Hepatocyte (in vitro differentiated cells): ENCODE results near the gene C4orf46. TPM values are rescaled to one million over a fixed set of nuclear protein-coding genes. Genes with fewer than 3 reads are reported as not detected.

Experiments
- DNase-seq: peaks from one replicate; pipeline ENCODE4 v3.0.0-alpha.2; 2016; ENCODE audit warnings: low spot score
- H2AFZ ChIP-seq: fragments of 200-600 bp; sonication (generic); 2 replicates; pipeline ENCODE4 v1.6.0; 2016; ENCODE audit warnings: antibody characterized with exemption, mild to moderate bottlenecking
- H3K27ac ChIP-seq: fragments of 200-600 bp; sonication (generic); 2 replicates; pipeline ENCODE4 v1.5.1; 2016; ENCODE audit warnings: mild to moderate bottlenecking
- H3K27me3 ChIP-seq: fragments of 200-600 bp; sonication (generic); 2 replicates; pipeline ENCODE4 v1.6.1; 2016
- H3K36me3 ChIP-seq: fragments of 200-600 bp; sonication (generic); replicated peaks from 2 replicates; pipeline ENCODE4 v1.5.1; 2016; ENCODE audit warnings: low read depth; ENCODE audit not compliant: insufficient read depth
- H3K4me1 ChIP-seq: fragments of 200-600 bp; sonication (generic); 2 replicates; pipeline ENCODE4 v1.5.1; 2016; ENCODE audit warnings: mild to moderate bottlenecking, moderate library complexity; ENCODE audit not compliant: insufficient read depth
- H3K4me2 ChIP-seq: fragments of 200-600 bp; sonication (generic); 2 replicates; pipeline ENCODE4 v1.6.0; 2016
- H3K4me3 ChIP-seq: fragments of 200-600 bp; sonication (generic); 2 replicates; pipeline ENCODE4 v1.5.1; 2016; ENCODE audit warnings: mild to moderate bottlenecking
- H3K79me2 ChIP-seq: fragments of 200-600 bp; sonication (generic); 2 replicates; pipeline ENCODE4 v1.6.0; 2017; ENCODE audit warnings: mild to moderate bottlenecking
- H3K9me2 ChIP-seq: fragments of 200-600 bp; sonication (generic); replicated peaks from 2 replicates; pipeline ENCODE4 v1.6.0; 2017; ENCODE audit warnings: mild to moderate bottlenecking; ENCODE audit not compliant: insufficient read depth
- H3K9me3 ChIP-seq: fragments of 200-600 bp; sonication (generic); 2 replicates; pipeline ENCODE4 v1.5.1; 2016; ENCODE audit warnings: low read depth, mild to moderate bottlenecking
- H4K20me1 ChIP-seq: fragments of 200-600 bp; sonication (generic); 2 replicates; pipeline ENCODE4 v1.6.0; 2016; ENCODE audit warnings: mild to moderate bottlenecking; ENCODE audit not compliant: insufficient read depth, poor library complexity, severe bottlenecking
- EZH2 ChIP-seq: fragments of 200-600 bp; sonication (generic); IDR thresholded peaks from 2 replicates; pipeline ENCODE4 v1.6.1; 2016; ENCODE audit warnings: antibody characterized with exemption, mild to moderate bottlenecking, borderline replicate concordance
- EZH2phosphoT487 ChIP-seq: fragments of 200-600 bp; sonication (generic); IDR thresholded peaks from one replicate; pipeline ENCODE4 v1.6.1; 2018; ENCODE audit warnings: antibody characterized with exemption, mild to moderate bottlenecking, low read depth, moderate library complexity; ENCODE audit not compliant: unreplicated experiment, severe bottlenecking
- WGBS: methylation state at CpG from one replicate; pipeline ENCODE4 v1.1.6; 2016; ENCODE audit warnings: low lambda C conversion rate; ENCODE audit errors: missing lambda C conversion rate; 5-methylcytosine and 5-hydroxymethylcytosine counted together
- polyA plus RNA-seq: library from polyadenylated mRNA; unstranded; fragments of >200 nt; fragmentation: Nextera tagmentation; extraction: Ambion mirVana; gene quantifications from 2 replicates; pipeline ENCODE4 v1.2.1, GENCODE V29; 2016
- total RNA-seq: library from RNA; depleted of rRNA; stranded (reverse); fragments of >200 nt; gene quantifications from 2 replicates; pipeline ENCODE4 v1.2.3, GENCODE V29; 2014
- TF ChIP-seq, protein P1 (sequence below): fragments of 200-600 bp; sonication (generic); IDR thresholded peaks from 2 replicates; pipeline ENCODE4 v1.5.1; 2016; ENCODE audit warnings: antibody characterized with exemption, mild to moderate bottlenecking; ENCODE audit not compliant: poor library complexity

The C4orf46 gene
- total and polyA plus RNA-seq, 2 experiments from 2014 or later: 9.5 to 18.3 TPM

DNA sequence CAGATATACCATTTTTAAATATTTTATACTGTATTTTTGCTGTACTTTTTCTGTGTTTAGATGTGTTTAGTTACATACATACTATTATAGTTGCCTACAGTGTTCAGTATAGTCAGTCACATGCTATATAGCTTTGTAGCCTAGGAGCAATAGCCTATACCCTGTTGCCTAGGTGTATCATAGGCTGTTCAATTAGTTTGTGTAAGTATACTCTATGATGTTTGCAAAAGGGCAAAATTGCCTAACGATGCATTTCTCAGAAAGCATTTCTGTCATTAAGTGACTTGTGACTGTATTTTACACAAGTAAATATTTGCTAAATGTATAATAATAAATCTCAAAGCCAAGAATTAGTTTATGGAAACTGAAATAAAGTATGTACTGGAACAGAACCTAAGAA is 9.9 kb upstream of the C4orf46 start:
- DNase-seq: no peak
- H3K9me3 ChIP-seq: no peaks in the 10 kb centered on the region
- H3K36me3 ChIP-seq: no peaks in the 10 kb centered on the region
- H3K27me3 ChIP-seq: no peaks in the 10 kb centered on the region
- H3K27ac ChIP-seq: no peak overlapping the region
- no peak overlapping the region for H3K4me2 ChIP-seq
- no peak for TF ChIP-seq EZH2
- TF ChIP-seq, protein P1, sequence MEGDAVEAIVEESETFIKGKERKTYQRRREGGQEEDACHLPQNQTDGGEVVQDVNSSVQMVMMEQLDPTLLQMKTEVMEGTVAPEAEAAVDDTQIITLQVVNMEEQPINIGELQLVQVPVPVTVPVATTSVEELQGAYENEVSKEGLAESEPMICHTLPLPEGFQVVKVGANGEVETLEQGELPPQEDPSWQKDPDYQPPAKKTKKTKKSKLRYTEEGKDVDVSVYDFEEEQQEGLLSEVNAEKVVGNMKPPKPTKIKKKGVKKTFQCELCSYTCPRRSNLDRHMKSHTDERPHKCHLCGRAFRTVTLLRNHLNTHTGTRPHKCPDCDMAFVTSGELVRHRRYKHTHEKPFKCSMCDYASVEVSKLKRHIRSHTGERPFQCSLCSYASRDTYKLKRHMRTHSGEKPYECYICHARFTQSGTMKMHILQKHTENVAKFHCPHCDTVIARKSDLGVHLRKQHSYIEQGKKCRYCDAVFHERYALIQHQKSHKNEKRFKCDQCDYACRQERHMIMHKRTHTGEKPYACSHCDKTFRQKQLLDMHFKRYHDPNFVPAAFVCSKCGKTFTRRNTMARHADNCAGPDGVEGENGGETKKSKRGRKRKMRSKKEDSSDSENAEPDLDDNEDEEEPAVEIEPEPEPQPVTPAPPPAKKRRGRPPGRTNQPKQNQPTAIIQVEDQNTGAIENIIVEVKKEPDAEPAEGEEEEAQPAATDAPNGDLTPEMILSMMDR: no peak
- TF ChIP-seq EZH2phosphoT487: no peak
- no peaks in the 10 kb centered on the region for H3K4me1 ChIP-seq
- no peak overlapping the region for H3K4me3 ChIP-seq
- 84% methylated on average over 1 of the region's 1 CpG for WGBS
- no peaks in the 10 kb centered on the region for H3K9me2 ChIP-seq
- no peak overlapping the region for H2AFZ ChIP-seq
- no peaks in the 10 kb centered on the region for H3K79me2 ChIP-seq
- H4K20me1 ChIP-seq: no peaks in the 10 kb centered on the region

DNA sequence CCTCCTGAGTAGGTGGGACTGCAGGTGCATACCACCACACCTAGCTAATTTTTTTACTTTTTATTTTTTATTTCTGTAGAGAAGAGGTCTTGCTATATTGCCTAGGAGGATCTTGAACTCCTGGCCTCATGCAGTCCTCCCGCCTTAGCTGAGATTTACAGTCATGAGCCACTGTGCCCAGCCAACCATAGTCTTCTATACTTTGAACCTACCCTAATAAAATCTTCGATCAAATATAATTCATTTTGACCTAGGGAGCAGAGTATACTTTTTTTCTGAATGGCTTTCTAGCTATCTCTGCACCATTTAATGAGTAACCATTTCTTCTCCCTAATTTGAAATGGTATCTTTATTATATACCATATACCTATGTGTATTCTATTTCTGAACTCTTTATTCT is 7.1 kb upstream of the C4orf46 start:
- Histone ChIP-seq H3K9me3 (no peaks in the 10 kb centered on the region), H2AFZ (no peak overlapping the region), H3K27me3 (no peaks in the 10 kb centered on the region), H3K36me3 (no peaks in the 10 kb centered on the region), H3K4me1 (no peaks in the 10 kb centered on the region), H3K27ac (no peak overlapping the region), H3K9me2 (no peaks in the 10 kb centered on the region), H3K4me2 (no peak overlapping the region), H3K4me3 (no peak overlapping the region), H4K20me1 (no peaks in the 10 kb centered on the region), H3K79me2 (peaks cover 11% of the 10 kb centered on the region)
- TF ChIP-seq EZH2phosphoT487: no peak
- TF ChIP-seq, protein P1: no peak
- no peak for TF ChIP-seq EZH2
- no peak for DNase-seq
- WGBS: 97% methylated on average over 2 of the region's 2 CpGs

DNA sequence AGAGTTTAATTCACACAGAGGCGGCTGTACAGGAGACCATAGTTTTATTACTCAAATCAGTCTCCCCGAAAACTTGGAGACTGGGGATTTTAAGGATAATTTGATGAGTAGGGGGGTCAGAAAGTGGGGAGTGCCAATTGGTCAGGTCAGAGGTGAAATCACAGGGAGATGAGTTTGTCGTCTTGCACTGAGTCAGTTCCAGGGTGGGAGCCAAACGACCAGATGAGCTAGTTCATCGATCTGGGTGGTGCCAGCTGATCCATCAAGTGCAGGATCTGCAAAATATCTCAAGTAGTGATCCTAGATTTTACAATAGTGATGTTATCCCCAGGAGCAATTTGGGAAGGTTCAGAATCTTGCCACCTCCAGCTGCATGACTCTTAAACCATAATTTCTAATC is 4.4 kb upstream of the C4orf46 start:
- no peak overlapping the region for H2AFZ ChIP-seq
- DNase-seq: no peak
- H3K27me3 ChIP-seq: no peaks in the 10 kb centered on the region
- no peaks in the 10 kb centered on the region for H3K9me2 ChIP-seq
- no peak overlapping the region for H3K4me2 ChIP-seq
- H3K36me3 ChIP-seq: no peaks in the 10 kb centered on the region
- H3K4me1 ChIP-seq: peaks cover 4% of the 10 kb centered on the region
- no peak overlapping the region for H3K4me3 ChIP-seq
- H3K79me2 ChIP-seq: peaks cover 21% of the 10 kb centered on the region
- TF ChIP-seq EZH2: no peak
- TF ChIP-seq EZH2phosphoT487: no peak
- TF ChIP-seq, protein P1: no peak
- no peak overlapping the region for H3K27ac ChIP-seq
- H4K20me1 ChIP-seq: no peaks in the 10 kb centered on the region
- H3K9me3 ChIP-seq: no peaks in the 10 kb centered on the region
- WGBS: 90% methylated on average over 5 of the region's 5 CpGs

DNA sequence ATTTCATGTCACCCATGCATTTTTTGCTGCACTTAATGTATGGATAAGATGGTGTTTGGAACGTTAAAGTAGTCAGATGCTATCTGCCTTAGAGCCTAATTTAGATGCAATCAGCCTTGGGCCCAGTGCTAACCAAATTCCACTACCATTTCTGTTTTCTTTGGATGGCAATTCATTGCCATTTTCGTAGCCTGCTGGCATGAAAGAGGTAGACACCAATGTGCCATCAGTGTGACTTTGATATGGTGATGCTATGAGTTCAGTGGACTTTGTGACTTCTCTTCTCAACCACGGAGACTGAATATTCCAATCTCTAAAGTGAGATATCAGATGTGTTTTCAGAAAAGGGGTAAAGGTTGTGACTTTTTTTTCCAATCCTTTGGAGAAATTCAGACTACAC is 1.9 kb upstream of the C4orf46 start:
- peak overlapping the region; percentile 71 for H3K4me2 ChIP-seq
- H3K9me3 ChIP-seq: no peaks in the 10 kb centered on the region
- peaks cover 39% of the 10 kb centered on the region for H3K79me2 ChIP-seq
- TF ChIP-seq, protein P1: no peak
- TF ChIP-seq EZH2phosphoT487: no peak
- no peak for TF ChIP-seq EZH2
- no peaks in the 10 kb centered on the region for H3K36me3 ChIP-seq
- H3K9me2 ChIP-seq: no peaks in the 10 kb centered on the region
- peaks cover 4% of the 10 kb centered on the region for H3K4me1 ChIP-seq
- H2AFZ ChIP-seq: no peak overlapping the region
- no peak overlapping the region for H3K4me3 ChIP-seq
- 70% methylated on average over 3 of the region's 3 CpGs for WGBS
- no peak for DNase-seq
- H3K27ac ChIP-seq: no peak overlapping the region
- H4K20me1 ChIP-seq: no peaks in the 10 kb centered on the region
- H3K27me3 ChIP-seq: no peaks in the 10 kb centered on the region
